Mesendoderm (in vitro differentiated cells): ENCODE data around the gene PPP1R12C.
"Not testable (repeated sequence)": the region's sequence is repeated elsewhere in the genome, so short reads cannot be mapped to it uniquely, and the experiment has no call there.

Experiments used
- DNase-seq: peaks from one replicate; pipeline ENCODE4 v3.0.0; 2013
- H2AK5ac ChIP-seq: 2 replicates; pipeline ENCODE4 v1.6.1; 2013; ENCODE audit warnings: low read length, inconsistent platforms
- H2BK120ac ChIP-seq: 2 replicates; pipeline ENCODE4 v1.6.1; 2013; ENCODE audit warnings: low read depth, mild to moderate bottlenecking, low read length, moderate library complexity, mixed read lengths
- H2BK15ac ChIP-seq: replicated peaks from 2 replicates; pipeline ENCODE4 v1.6.1; 2013; ENCODE audit warnings: low read depth, mild to moderate bottlenecking, moderate library complexity
- H2BK5ac ChIP-seq: 2 replicates; pipeline ENCODE4 v1.6.1; 2013; ENCODE audit warnings: low read length, inconsistent platforms
- H3K18ac ChIP-seq: 2 replicates; pipeline ENCODE4 v1.6.1; 2013; ENCODE audit warnings: mild to moderate bottlenecking, low read length, mixed read lengths
- H3K23ac ChIP-seq: one replicate; pipeline ENCODE4 v1.6.1; 2013; ENCODE audit warnings: low read length
- H3K27ac ChIP-seq: 2 replicates; pipeline ENCODE4 v1.5.1; 2013; ENCODE audit warnings: low read depth, mild to moderate bottlenecking, inconsistent platforms, low read length, moderate library complexity
- H3K27me3 ChIP-seq: 2 replicates; pipeline ENCODE4 v1.6.1; 2013; ENCODE audit warnings: low read length, control low read depth, mild to moderate bottlenecking, inconsistent platforms; ENCODE audit not compliant: insufficient read depth, poor library complexity
- H3K36me3 ChIP-seq: 2 replicates; pipeline ENCODE4 v1.6.1; 2013; ENCODE audit warnings: low read length, inconsistent platforms; ENCODE audit not compliant: control insufficient read depth, insufficient read depth
- H3K4ac ChIP-seq: one replicate; pipeline ENCODE4 v1.6.1; 2013; ENCODE audit warnings: low read depth, mild to moderate bottlenecking, low read length, moderate library complexity
- H3K4me1 ChIP-seq: 2 replicates; pipeline ENCODE4 v1.6.1; 2013; ENCODE audit warnings: low read depth, low read length, inconsistent platforms; ENCODE audit not compliant: control insufficient read depth
- H3K4me2 ChIP-seq: 2 replicates; pipeline ENCODE4 v1.6.1; 2013; ENCODE audit warnings: low read length
- H3K4me3 ChIP-seq: 2 replicates; pipeline ENCODE4 v1.5.1; 2013; ENCODE audit warnings: mild to moderate bottlenecking, low read length
- H3K56ac ChIP-seq: one replicate; pipeline ENCODE4 v1.6.1; 2013; ENCODE audit warnings: low read length
- H3K79me1 ChIP-seq: 2 replicates; pipeline ENCODE4 v1.6.1; 2013; ENCODE audit warnings: low read length, inconsistent platforms
- H3K79me2 ChIP-seq: 2 replicates; pipeline ENCODE4 v1.6.1; 2013; ENCODE audit warnings: mild to moderate bottlenecking, low read length; ENCODE audit not compliant: control insufficient read depth, insufficient read depth
- H3K9ac ChIP-seq: 2 replicates; pipeline ENCODE4 v1.6.1; 2013; ENCODE audit warnings: low read length, inconsistent platforms
- H4K5ac ChIP-seq: one replicate; pipeline ENCODE4 v1.6.1; 2013; ENCODE audit warnings: low read length
- H4K8ac ChIP-seq: one replicate; pipeline ENCODE4 v1.6.1; 2013; ENCODE audit warnings: low read depth, mild to moderate bottlenecking, control low read depth, low read length, moderate library complexity
- WGBS: extraction: QIAGEN DNeasy Blood & Tissue Kit; methylation state at CpG from one replicate; pipeline ENCODE4 v1.1.7; 2013; ENCODE audit warnings: low lambda C conversion rate, missing lambda C conversion rate; ENCODE audit not compliant: insufficient coverage; ENCODE audit errors: extremely low coverage; 5-methylcytosine and 5-hydroxymethylcytosine counted together

The PPP1R12C gene

GRCh38 chr19:55155784-55156183 lies 38.3 kb upstream of the PPP1R12C start:
- not testable (repeated sequence) for DNase-seq, H3K18ac ChIP-seq, H2AK5ac ChIP-seq, H4K8ac ChIP-seq, H3K4me1 ChIP-seq, H3K4ac ChIP-seq, H4K5ac ChIP-seq, H2BK120ac ChIP-seq, H3K79me1 ChIP-seq, H3K27ac ChIP-seq, H2BK5ac ChIP-seq, H2BK15ac ChIP-seq, H3K79me2 ChIP-seq, H3K36me3 ChIP-seq, H3K23ac ChIP-seq, H3K27me3 ChIP-seq, H3K4me3 ChIP-seq
- Histone ChIP-seq H3K56ac (peak overlapping the region; percentile 81), H3K9ac (peak overlapping the region; percentile 63), H3K4me2 (peak overlapping the region; percentile 67)
- WGBS, result no CpG with 5 or more reads among the region's 5 CpGs

- Histone ChIP-seq H3K18ac (no peak overlapping the region), H3K4me3 (no peak overlapping the region), H3K56ac (no peak overlapping the region), H2AK5ac (no peak overlapping the region), H2BK5ac (no peak overlapping the region), H3K4me1 (no peaks in the 10 kb centered on the region), H4K5ac (no peak overlapping the region), H3K23ac (no peak overlapping the region), H3K9ac (no peak overlapping the region), H3K79me1 (no peaks in the 10 kb centered on the region), H2BK120ac (no peak overlapping the region), H4K8ac (no peak overlapping the region), H2BK15ac (no peak overlapping the region), H3K4ac (no peak overlapping the region), H3K36me3 (no peaks in the 10 kb centered on the region), H3K27me3 (no peaks in the 10 kb centered on the region), H3K4me2 (no peak overlapping the region), H3K79me2 (no peaks in the 10 kb centered on the region), H3K27ac (no peak overlapping the region)
- no peak for DNase-seq
- no CpG with 5 or more reads among the region's 12 CpGs for WGBS
These were observed 36.3 kb upstream of the PPP1R12C start for GRCh38 chr19:55153652-55154264.

DNA sequence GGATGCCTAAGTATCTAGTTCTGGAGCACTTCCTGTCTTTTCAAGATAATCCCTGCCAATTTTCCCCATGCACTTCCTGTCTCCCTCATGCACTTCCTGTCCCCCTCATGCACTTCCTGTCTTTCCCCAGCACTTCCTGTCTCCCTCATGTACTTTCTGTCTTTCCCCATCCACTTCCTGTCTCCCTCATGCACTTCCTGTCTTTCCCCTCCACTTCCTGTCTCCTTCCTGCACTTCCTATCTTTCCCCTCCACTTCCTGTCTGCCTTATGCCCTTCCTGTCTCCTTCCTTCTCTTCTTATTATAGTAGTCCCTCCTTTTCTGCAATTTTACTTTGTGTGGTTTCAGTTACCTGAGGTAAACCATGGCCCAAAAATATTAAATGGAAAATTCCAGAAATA lies 34.6 kb upstream of the PPP1R12C start:
- H2AK5ac ChIP-seq, result no peak overlapping the region
- no peak overlapping the region for H4K8ac ChIP-seq
- H3K79me1 ChIP-seq, result no peaks in the 10 kb centered on the region
- H3K27ac ChIP-seq, result no peak overlapping the region
- H3K18ac ChIP-seq, result no peak overlapping the region
- no peak overlapping the region for H3K4me3 ChIP-seq
- H3K56ac ChIP-seq, result no peak overlapping the region
- H3K4me2 ChIP-seq, result no peak overlapping the region
- no peak overlapping the region for H3K4ac ChIP-seq
- H3K36me3 ChIP-seq, result no peaks in the 10 kb centered on the region
- H3K9ac ChIP-seq, result no peak overlapping the region
- no peak overlapping the region for H3K23ac ChIP-seq
- no peaks in the 10 kb centered on the region for H3K79me2 ChIP-seq
- H3K4me1 ChIP-seq, result no peaks in the 10 kb centered on the region
- H2BK120ac ChIP-seq, result no peak overlapping the region
- H2BK5ac ChIP-seq, result no peak overlapping the region
- no peak overlapping the region for H4K5ac ChIP-seq
- no peak overlapping the region for H2BK15ac ChIP-seq
- no peak for DNase-seq
- no peaks in the 10 kb centered on the region for H3K27me3 ChIP-seq

DNA sequence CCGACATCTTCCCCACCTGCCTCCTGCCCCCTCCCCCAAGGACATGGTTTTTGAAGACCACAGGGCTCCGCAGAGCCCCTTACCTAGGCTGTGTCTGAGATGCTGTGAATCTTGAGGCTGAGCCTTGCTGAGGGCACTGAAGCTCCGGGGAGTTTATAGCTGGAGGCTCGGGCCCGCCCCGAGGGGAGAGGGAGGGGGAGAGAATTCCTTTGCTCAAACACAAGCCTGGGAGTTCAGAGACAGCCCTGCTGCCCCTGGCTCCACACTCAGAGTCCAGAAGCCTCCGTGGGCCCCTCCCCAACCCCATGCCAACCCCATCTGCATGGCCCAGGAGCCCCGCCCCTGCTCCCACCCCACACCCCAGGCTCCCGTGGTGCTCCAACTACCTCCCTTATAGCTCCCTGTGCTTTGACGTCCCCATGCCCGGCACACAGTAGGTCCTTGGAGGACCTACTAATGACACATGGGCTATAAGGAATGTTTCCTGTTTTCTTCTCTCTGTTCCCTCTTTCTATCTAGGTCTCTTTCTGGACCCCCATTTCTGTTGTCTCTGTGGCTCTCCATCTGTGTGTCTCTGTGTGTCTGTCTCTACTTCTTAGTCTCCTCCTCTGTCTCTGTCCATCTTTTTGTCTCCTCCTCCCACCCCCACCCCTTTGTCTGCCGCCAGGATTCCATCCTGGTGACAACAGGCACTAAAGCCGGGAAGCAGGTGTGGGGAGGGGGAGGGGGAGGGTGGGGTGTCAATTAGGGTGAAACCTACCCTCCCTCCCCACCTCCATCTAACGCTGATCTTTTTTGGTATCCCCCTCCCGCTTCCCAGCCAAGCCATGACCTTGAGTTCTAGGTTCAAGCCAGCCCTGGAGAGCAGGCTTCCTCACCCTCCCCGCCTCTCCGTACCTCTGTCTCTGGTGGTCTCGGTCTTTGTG lies 31.9 kb upstream of the PPP1R12C start, which contains the start of gene TNNT1:
Gene TNNT1, minus strand, starts transcription at position 129 of the 926 bp plus-strand sequence. CDS start 2,049 bp downstream, outside the sequence.
- Histone ChIP-seq H3K79me2 (no peaks in the 10 kb centered on the region), H3K56ac (peak within 1 kb of the TSS; percentile 9), H3K23ac (peak within 1 kb of the TSS; percentile 66), H2AK5ac (no peak within 1 kb of the TSS), H3K4me2 (no peak within 1 kb of the TSS), H3K4me3 (no peak within 1 kb of the TSS), H2BK5ac (no peak within 1 kb of the TSS), H4K5ac (no peak within 1 kb of the TSS), H3K36me3 (no peaks in the 10 kb centered on the region), H3K9ac (no peak within 1 kb of the TSS), H2BK120ac (no peak within 1 kb of the TSS), H3K4me1 (no peaks in the 10 kb centered on the region), H3K27me3 (no peaks in the 10 kb centered on the region), H3K79me1 (no peaks in the 10 kb centered on the region), H3K18ac (no peak within 1 kb of the TSS), H4K8ac (no peak within 1 kb of the TSS), H3K4ac (no peak within 1 kb of the TSS), H3K27ac (no peak within 1 kb of the TSS), H2BK15ac (no peak within 1 kb of the TSS)
- peak; percentile 86 for DNase-seq
- no CpG with 5 or more reads among the region's 18 CpGs for WGBS

- Histone ChIP-seq H3K36me3 (no peaks in the 10 kb centered on the region), H3K79me2 (no peaks in the 10 kb centered on the region), H3K18ac (no peak overlapping the region), H3K4me2 (no peak overlapping the region), H2BK120ac (no peak overlapping the region), H3K27me3 (no peaks in the 10 kb centered on the region), H3K27ac (no peak overlapping the region), H3K4ac (peak overlapping the region; percentile 26), H3K79me1 (no peaks in the 10 kb centered on the region), H2BK15ac (no peak overlapping the region), H2AK5ac (no peak overlapping the region), H4K8ac (no peak overlapping the region), H3K56ac (no peak overlapping the region), H3K9ac (no peak overlapping the region), H3K4me3 (no peak overlapping the region), H3K4me1 (no peaks in the 10 kb centered on the region), H3K23ac (no peak overlapping the region), H2BK5ac (no peak overlapping the region), H4K5ac (no peak overlapping the region)
- no CpG with 5 or more reads among the region's 9 CpGs for WGBS
- peak; percentile 54 for DNase-seq
These were observed 30.3 kb upstream of the PPP1R12C start for GRCh38 chr19:55147545-55148251.
